VCaP (cell line): ENCODE results near the gene DCK.

Experiments
- H3K27ac ChIP-seq: fragments of 450-650 bp; 2 replicates; pipeline ENCODE4 v1.5.1; 2017
- CTCF ChIP-seq: fragments of 450-650 bp; conservative IDR thresholded peaks from 2 replicates; pipeline ENCODE4 v1.5.1; 2017; ENCODE audit warnings: mild to moderate bottlenecking, moderate library complexity

Gene DCK

GRCh38 chr4:70993181-70994068 is at the start of gene DCK:
DCK (plus strand) TSS chr4:70993649; CDS start chr4:70993836, 187 bp downstream.
- TF ChIP-seq CTCF = no peak

GRCh38 chr4:70945046-70945445 is 48.4 kb upstream of the DCK start:
- H3K27ac ChIP-seq = no peak overlapping the region
- TF ChIP-seq CTCF = no peak

More at GRCh38 chr4:70993181-70994068, at the start of gene DCK:
- H3K27ac ChIP-seq = peak within 1 kb of the TSS; percentile 86

- no peak for TF ChIP-seq CTCF
- H3K27ac ChIP-seq = no peak overlapping the region
These were observed 47.9 kb upstream of the DCK start for GRCh38 chr4:70945452-70946055.

- H3K27ac ChIP-seq = no peak overlapping the region
- TF ChIP-seq CTCF = no peak
These were observed 46.5 kb upstream of the DCK start for GRCh38 chr4:70946939-70947338.

- TF ChIP-seq CTCF = peak; percentile 56
- no peak overlapping the region for H3K27ac ChIP-seq
These were observed 44.7 kb upstream of the DCK start for GRCh38 chr4:70948665-70949260.

- TF ChIP-seq CTCF = no peak
These were observed 39.4 kb upstream of the DCK start for GRCh38 chr4:70954032-70954431.

GRCh38 chr4:70956549-70957210 is 36.8 kb upstream of the DCK start:
- H3K27ac ChIP-seq = no peak overlapping the region
- TF ChIP-seq CTCF = no peak

More at GRCh38 chr4:70954032-70954431, 39.4 kb upstream of the DCK start:
- no peak overlapping the region for H3K27ac ChIP-seq
